CD4-positive, alpha-beta T cell treated with Interleukin-21 for 1 hour (primary cell): ENCODE results near the gene RETREG1.
"Not testable (repeated sequence)": the region's sequence is repeated elsewhere in the genome, so short reads cannot be mapped to it uniquely, and the experiment has no call there.

ENCODE experiments used
- DNase-seq: peaks from one replicate; pipeline ENCODE4 v3.0.0-alpha.2; 2020

RETREG1 gene

DNA sequence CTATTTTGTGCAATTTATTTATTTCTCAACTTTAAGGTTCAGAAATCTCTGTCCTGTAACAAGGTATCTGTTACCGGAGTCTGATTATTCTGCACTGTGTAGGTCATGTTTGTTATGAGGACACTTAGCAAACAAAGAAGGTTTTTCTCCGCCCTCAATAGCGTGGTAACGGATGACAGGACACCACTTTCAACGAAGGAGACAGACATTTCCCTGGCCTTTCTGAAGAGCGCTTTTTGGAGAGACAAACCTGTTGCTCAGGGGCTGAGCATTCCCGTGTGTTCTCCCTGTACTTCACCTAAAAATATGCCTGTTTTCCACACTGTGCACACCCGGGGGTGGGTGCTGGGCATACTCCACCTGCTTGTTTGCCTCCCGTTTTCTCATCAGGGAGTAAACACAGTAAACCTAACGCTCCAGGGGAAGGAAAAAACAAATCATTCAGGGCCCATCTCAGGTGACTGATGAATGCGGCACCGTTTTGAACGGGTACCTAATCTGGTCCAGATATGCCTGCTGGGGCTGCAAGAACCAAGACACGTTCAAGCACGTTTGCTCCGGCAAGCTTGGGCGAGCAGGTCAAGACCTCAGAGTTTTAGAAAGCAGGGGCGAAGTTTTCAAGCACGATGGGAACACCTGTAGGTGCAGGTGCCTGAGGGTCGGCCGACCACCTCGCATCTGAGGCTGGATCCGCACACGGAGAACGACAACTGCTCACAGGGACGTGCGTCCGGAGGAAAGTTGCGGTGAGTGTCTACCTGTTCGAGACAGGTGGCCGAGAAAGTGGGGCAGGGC is 859 bp downstream of the RETREG1 start:
- peak; percentile 4 for DNase-seq

DNA sequence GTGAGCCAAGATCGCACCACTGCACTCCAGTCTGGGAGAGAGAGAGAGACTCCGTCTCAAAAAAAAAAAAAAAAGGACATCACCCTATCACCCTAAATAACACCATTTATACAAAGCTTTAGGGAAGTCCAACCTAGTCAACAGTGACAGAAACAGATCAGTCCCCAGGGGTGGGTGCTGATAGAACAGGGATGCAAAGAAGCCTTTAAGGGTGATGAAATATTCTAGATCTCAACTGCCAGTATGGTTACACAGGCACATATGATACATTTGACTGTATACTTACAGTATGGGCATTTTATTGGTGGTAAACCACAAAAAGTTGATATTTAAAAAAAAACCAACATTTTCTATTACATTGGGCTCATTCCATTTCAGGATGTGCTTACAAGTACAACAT is 4.8 kb downstream of the RETREG1 start:
- no peak for DNase-seq

DNA sequence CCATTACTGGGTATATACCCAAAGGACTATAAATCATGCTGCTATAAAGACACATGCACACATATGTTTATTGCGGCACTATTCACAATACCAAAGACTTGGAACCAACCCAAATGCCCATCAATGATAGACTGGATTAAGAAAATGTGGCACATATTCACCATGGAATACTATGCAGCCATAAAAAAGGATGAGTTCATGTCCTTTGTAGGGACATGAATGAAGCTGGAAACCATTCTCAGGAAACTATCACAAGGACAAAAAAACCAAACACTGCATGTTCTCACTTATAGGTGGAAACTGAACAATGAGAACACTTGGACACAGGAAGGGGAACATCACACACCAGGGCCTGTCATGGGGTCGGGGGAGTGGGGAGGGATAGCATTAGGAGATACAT is 5.9 kb downstream of the RETREG1 start:
- not testable (repeated sequence) for DNase-seq

DNA sequence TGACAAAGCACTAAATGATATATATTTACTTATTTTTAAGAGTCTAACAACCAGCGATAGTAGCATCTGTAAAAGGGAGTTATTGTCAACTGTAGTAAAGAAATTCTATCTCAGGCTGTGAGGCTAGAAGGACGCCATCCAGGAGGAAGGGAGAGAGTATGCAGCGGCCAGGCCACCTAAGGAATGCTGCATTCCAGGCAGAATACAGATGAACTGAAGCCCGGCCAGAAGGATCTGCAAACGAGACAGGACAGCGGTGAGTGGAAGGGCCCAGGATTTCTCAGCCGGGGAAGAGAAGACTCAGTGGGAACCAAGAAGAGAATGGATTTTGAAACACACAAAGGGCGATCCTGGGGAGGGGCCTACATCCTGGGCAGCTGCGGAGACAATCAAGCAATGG is 7.4 kb downstream of the RETREG1 start:
- DNase-seq, result no peak

- DNase-seq, result no peak
Observed at GRCh38 chr5:16606628-16607027, 10.2 kb downstream of the RETREG1 start.

DNA sequence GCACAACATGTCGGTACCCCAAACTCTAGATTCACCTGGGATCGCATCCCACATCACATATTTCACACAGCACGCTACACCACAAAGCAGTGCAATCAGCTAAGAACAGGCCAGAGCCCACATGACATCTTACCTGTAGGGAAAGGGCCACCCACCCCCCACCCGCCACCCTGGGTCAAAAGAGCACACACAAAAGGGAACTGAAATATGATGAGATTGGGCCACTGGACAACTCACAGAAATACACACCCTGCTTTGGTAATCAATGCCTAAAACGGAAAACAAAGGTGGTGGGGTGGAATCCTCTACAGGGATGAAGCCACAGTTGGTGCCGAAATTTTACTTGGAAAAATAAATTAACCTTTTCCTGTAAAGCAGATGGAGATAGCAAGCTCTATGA is 13.1 kb downstream of the RETREG1 start:
- DNase-seq, result no peak

- no peak for DNase-seq
Observed at GRCh38 chr5:16603295-16603694, 13.5 kb downstream of the RETREG1 start.

- DNase-seq, result no peak
Observed at GRCh38 chr5:16602182-16602581, 14.6 kb downstream of the RETREG1 start.

DNA sequence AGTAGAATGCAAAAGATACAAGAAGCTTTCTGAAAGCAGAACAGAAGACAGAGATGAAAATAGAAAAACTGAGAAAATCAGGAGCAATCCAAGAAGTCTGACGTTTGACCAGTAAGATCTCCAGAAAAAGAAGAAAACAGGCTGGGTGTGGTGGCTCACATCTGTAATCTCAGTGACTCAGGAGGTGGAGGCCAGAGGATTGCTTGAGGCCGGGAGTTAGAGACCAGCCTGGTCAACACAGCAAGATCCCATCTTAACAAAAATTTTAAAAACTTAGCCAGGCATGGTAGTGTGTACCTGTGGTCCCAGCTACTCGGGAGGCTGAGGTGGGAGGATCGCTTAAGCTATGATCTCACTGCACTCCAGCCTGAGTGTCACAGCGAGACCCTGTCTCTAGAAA is 15.9 kb downstream of the RETREG1 start:
- no peak for DNase-seq

DNA sequence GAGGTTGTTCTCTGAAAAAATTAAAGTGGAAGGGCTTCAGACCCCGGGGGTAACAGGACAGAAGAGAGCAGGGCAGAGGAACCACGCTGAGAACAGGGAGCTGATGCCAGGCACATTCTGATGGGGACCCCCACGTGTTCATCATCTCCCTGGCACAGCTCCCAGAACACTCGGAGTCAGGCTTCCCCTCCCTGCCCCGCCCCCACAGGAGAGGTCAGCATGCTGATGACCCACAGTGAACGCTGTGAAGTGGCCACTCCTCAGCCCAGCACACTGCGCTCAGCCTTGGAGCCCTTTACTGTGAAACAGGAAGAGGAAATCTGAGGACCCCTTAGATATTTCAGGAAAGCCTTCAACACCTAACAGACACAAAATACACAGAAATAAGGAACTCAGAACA is 16.4 kb downstream of the RETREG1 start:
- no peak for DNase-seq

DNA sequence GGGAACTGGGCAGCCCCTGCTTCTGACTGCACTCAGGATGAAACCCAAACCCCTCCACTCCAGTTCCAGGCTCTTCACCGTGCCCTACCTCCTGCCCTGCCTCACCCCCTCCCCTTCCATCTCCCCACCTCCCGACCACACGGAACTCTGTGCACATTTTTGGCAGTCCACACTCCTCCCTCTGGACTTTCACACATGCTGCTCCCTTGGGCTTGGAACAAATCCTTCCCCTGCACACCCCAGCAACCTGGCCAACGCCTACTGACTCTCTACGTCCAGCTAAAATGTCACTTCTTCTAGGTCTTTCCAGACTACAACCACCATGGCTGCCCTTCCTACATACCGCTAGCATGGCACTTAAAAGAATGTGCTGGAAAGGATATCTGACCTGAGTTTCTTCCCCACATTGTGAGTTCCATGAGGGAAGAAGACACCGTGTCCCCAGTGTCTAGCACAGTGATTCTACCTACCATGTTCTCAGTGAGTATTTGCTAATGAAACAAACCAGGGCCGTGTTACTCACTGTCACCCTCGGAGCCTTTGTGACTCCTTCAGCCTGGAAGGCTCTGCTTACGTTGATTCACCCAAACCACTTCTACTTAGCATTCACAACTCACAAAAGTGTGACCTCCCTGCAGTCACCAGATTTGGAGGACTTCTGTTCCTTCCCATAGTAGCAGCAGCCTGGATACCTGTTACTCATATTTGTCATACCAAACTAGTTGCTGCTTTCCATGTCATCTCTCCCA is 18.7 kb downstream of the RETREG1 start:
- DNase-seq, result no peak

DNA sequence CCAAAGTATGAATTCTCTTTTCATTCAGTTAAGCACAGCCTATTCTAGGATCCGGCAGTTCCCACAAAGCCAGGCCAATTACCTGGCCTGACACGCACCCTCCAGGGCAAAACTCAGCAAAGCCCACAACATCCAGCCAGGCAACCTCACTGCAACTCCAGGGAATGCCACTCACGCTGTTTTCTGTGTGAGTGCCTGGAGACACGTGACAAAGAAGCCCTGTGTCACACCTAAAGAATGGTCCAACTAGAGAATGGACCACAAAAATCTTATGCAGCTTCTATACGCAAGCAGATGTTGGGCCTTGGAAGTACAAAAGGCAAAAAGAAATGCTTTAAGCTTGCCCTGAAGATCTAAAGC is 20.2 kb downstream of the RETREG1 start:
- DNase-seq, result no peak

DNA sequence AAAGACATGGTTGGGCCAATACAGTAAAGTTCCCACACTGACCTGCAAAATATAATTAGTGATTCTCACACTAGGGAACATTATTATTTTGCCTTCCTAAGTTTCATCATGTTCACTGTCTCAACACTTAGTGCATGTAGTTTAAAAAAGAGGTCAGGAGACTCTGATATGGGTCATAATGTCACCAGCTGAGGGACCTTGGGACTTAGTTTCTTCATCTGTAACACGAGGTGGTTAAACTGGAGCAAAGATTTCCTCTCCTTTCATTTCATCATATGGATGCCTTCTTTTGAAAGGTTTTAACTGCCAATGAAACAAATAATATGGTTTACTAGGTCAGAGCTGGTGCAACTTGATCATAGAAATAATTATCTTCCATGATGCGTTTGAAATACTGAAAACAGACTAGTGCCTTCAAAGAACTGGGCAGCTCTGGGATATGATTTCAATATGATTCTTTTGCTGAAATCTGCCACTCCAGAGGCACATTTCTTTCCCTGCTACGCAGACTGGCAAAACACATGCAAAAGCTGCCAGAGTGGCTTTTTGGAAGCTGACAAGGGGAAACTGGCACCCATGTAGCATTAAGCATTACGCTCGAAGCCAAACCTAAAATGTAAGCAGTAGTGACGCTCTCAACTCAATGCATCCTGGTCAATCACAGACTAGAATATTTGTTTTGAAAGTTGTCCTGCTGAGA is 20.8 kb downstream of the RETREG1 start:
- DNase-seq, result no peak

DNA sequence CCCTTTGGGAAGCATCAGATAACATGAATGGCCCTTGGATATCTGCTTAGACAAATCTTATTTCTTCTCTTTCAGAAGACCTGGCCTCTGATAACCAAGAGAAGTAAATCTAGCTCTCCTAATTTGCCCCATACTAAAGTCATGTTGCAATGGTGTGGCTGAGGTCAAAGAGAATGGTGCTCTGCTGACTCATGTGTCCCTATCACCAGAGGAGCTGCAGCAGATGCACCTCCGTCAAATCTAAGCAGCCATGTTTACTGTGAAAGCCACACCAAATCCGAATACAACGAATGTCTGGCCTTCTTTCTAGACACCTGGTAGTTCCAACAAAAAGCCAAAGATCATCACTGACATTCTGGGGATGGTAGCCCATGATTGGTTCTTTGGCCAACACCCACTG is 23.2 kb downstream of the RETREG1 start:
- DNase-seq, result no peak

- DNase-seq, result no peak
Observed at GRCh38 chr5:16593013-16593412, 23.8 kb downstream of the RETREG1 start.

DNA sequence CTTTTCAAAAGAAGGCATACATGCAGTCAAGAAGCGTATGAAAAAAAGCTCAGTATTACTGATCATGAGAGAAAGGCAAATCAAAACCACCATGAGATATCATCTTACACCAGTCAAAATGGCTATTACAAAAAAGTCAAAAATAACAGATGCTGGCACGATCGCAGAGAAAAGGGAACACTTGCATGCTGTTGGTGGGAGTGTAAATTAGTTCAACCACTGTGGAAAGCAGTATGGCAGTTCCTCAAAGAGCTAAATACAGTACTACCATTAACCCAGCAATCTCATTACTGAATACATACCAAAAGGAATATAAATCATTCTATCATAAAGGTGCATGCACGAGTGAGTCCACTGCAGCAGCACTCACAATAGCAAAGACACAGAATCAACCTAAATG is 24.5 kb downstream of the RETREG1 start:
- no peak for DNase-seq

GRCh38 chr5:16590685-16591084 is 26.1 kb downstream of the RETREG1 start:
- no peak for DNase-seq

GRCh38 chr5:16589658-16590057 is 27.1 kb downstream of the RETREG1 start:
- DNase-seq, result no peak

DNA sequence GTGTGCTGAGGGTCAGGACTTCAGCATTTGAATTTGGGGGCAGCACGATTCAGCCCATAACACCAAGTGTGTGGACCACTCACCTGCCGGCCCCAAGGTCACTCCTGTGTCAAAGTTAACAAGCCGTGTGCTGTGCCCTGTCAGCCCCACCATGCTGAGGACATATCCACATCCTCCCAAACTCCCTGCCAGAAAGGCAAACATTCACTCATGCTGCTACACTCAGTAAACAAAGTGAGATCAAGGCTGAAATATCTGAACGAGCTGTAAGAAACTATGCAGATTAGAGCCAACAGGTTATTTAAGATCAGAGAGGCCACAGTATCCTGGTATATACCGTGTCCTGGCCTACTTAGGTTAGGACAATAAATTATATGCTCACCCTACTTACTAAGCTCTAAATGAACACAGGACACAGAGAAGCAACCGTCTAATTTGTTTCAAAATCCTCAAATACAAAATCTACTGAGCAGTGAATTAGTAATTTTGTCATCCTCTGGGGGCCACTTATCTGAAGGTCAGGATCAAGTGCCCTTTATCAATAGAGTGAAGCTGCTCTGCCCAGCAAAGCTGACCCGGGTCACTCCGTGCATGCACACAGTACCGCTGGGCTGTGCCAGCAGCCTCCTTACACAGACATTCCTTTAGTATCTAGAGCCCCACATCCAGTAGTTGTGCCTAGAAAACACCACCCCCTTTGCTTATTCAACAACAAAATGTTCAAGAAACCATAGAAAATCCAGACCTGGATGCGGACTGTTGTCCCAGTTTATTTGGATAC is 28.2 kb downstream of the RETREG1 start:
- DNase-seq, result no peak

GRCh38 chr5:16586556-16586955 is 30.2 kb downstream of the RETREG1 start:
- no peak for DNase-seq

- peak; percentile 1 for DNase-seq
Observed at GRCh38 chr5:16585041-16585667, 31.6 kb downstream of the RETREG1 start.

GRCh38 chr5:16582081-16582480 is 34.7 kb downstream of the RETREG1 start:
- no peak for DNase-seq

DNA sequence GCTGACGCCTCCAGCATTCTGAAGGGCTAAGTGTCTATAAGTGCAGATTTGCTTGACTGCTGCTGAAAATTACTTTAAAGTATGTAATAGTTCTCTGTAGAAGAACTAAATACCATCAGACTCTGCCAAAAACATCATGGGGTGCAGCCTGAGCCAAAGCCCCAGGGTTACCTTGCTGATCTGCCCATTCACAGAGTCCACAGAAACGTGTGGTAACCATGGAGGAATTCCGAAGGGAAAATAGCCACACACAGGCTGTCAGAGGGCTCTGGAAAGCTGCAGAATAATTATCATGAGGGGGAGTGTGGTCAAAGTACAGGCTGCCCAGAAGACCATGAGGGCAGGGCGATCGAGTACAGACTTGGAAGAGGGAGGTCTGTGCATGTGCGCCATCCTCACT is 36.4 kb downstream of the RETREG1 start:
- no peak for DNase-seq
